K562 (cell line): Measurements from ENCODE around the gene LAMTOR5. TPM values are rescaled to one million over a fixed set of nuclear protein-coding genes. Genes with fewer than 3 reads are reported as not detected.
A peak's percentile ranks its signal among the peaks of the same experiment; 100 is the strongest.

Experiments used
- ARID1B ChIP-seq: fragments of 450-650 bp; IDR thresholded peaks from 2 replicates; pipeline ENCODE4 v1.6.1; 2016; ENCODE audit warnings: antibody characterized with exemption, mild to moderate bottlenecking, inconsistent platforms
- CBX3 ChIP-seq, 2 experiments: IDR thresholded peaks; 1 replicate in 1 of 2; 2 replicates in 1 of 2; pipeline ENCODE4 v1.6.1; 2012; ENCODE audit warnings: inconsistent platforms in 2 of 2, low read length in 2 of 2, borderline replicate concordance in 1 of 2, control low read depth in 1 of 2
- CEBPG ChIP-seq, 3 experiments: fragments of 200-800 bp in 1 of 3; sonication (Bioruptor generic) in 1 of 3; sonication (generic) in 1 of 3; formaldehyde crosslinking in 1 of 3; IDR thresholded peaks in 2 of 3; conservative IDR thresholded peaks in 1 of 3; 2 replicates each; pipeline versions ENCODE4 v1.6.1 to v1.8.0; 2016 to 2022; ENCODE audit warnings: missing compliant biosample characterization in 2 of 3, missing genetic modification characterization in 2 of 3, mild to moderate bottlenecking in 1 of 3, missing genetic modification reagents in 1 of 3
- ETV1 ChIP-seq: fragments of 450-650 bp; conservative IDR thresholded peaks from 2 replicates; pipeline ENCODE4 v1.6.1; 2016; ENCODE audit warnings: missing genetic modification characterization, control low read depth, low read depth, missing compliant biosample characterization
- FOXM1 ChIP-seq, 2 experiments: fragments of 450-650 bp in 1 of 2; sonication (generic) in 1 of 2; formaldehyde crosslinking in 1 of 2; IDR thresholded peaks; 2 replicates each; pipeline versions ENCODE4 v1.6.1 to v1.9.0; 2017 to 2022; ENCODE audit warnings: low read depth in 2 of 2, mild to moderate bottlenecking in 2 of 2, missing genetic modification reagents in 1 of 2, moderate library complexity in 1 of 2
- KDM2B ChIP-seq: fragments of 250-450 bp; sonication (Bioruptor Pico); IDR thresholded peaks from 2 replicates; pipeline ENCODE4 v1.8.0; 2021; ENCODE audit warnings: mild to moderate bottlenecking, moderate library complexity
- KLF13 ChIP-seq: fragments of 450-650 bp; IDR thresholded peaks from 2 replicates; pipeline ENCODE4 v1.6.1; 2016; ENCODE audit warnings: missing genetic modification characterization, low read depth, mild to moderate bottlenecking, missing compliant biosample characterization, moderate library complexity, borderline replicate concordance
- MAFK ChIP-seq: IDR thresholded peaks from 2 replicates; pipeline ENCODE4 v1.6.1; 2011; ENCODE audit warnings: low read length, improper control_type of control experiment
- MEIS2 ChIP-seq: fragments of 450-650 bp; IDR thresholded peaks from 2 replicates; pipeline ENCODE4 v1.6.1; 2014; ENCODE audit warnings: mild to moderate bottlenecking; ENCODE audit not compliant: partially characterized antibody
- MIER1 ChIP-seq: fragments of 450-650 bp; IDR thresholded peaks from 2 replicates; pipeline ENCODE4 v1.6.1; 2016; ENCODE audit warnings: antibody characterized with exemption, mild to moderate bottlenecking, low read depth
- NCOR1 ChIP-seq: fragments of 450-650 bp; IDR thresholded peaks from 2 replicates; pipeline ENCODE4 v1.6.1; 2016; ENCODE audit warnings: mild to moderate bottlenecking, moderate library complexity
- NFRKB ChIP-seq: fragments of 450-650 bp; IDR thresholded peaks from 2 replicates; pipeline ENCODE4 v1.6.1; 2016; ENCODE audit warnings: low read depth
- NUFIP1 ChIP-seq: fragments of 450-650 bp; IDR thresholded peaks from 2 replicates; pipeline ENCODE4 v1.6.1; 2018; ENCODE audit not compliant: partially characterized antibody
- PML ChIP-seq: IDR thresholded peaks from 2 replicates; pipeline ENCODE4 v1.6.1; 2012; ENCODE audit warnings: low read length, inconsistent platforms
- RBM39 ChIP-seq: fragments of 200-400 bp; formaldehyde crosslinking; optimal IDR thresholded peaks from 2 replicates; pipeline ENCODE3; 2018; ENCODE audit warnings: low read depth, low read length
- SMAD3 ChIP-seq: fragments of 450-650 bp; formaldehyde crosslinking; conservative IDR thresholded peaks from 2 replicates; pipeline ENCODE4 v1.4.0; 2020; ENCODE audit warnings: mild to moderate bottlenecking
- TRIM28 ChIP-seq: fragments of 450-650 bp; IDR thresholded peaks from 2 replicates; pipeline ENCODE4 v1.6.1; 2017
- ZC3H4 ChIP-seq: sonication (generic); formaldehyde crosslinking; IDR thresholded peaks from 2 replicates; pipeline ENCODE4 v1.9.0; 2021; ENCODE audit warnings: missing genetic modification reagents, borderline replicate concordance
- ZFP30 ChIP-seq: fragments of 250-450 bp; sonication (Bioruptor Pico); IDR thresholded peaks from 2 replicates; pipeline ENCODE4 v1.8.0; 2022; ENCODE audit warnings: moderate library complexity, mild to moderate bottlenecking, inconsistent platforms, borderline replicate concordance
- ZHX1 ChIP-seq: fragments of 150-350 bp; conservative IDR thresholded peaks from 2 replicates; pipeline ENCODE4 v1.6.1; 2014; ENCODE audit warnings: low read length
- ZNF140 ChIP-seq: fragments of 250-450 bp; sonication (Bioruptor Pico); IDR thresholded peaks from 2 replicates; pipeline ENCODE4 v1.8.0; 2021; ENCODE audit warnings: moderate library complexity, mild to moderate bottlenecking, inconsistent platforms
- ZNF175 ChIP-seq: fragments of 200-800 bp; sonication (Bioruptor generic); IDR thresholded peaks from 2 replicates; pipeline ENCODE4 v1.6.1; 2016; ENCODE audit warnings: low read depth, mild to moderate bottlenecking, missing genetic modification characterization, missing compliant biosample characterization
- ZNF408 ChIP-seq: fragments of 250-450 bp; sonication (Bioruptor Pico); IDR thresholded peaks from 2 replicates; pipeline ENCODE4 v1.4.0; 2020; ENCODE audit warnings: low read depth, mild to moderate bottlenecking, moderate library complexity
- ZNF512 ChIP-seq: IDR thresholded peaks from 2 replicates; pipeline ENCODE4 v1.6.1; 2016; ENCODE audit warnings: missing genetic modification characterization, missing compliant biosample characterization
- polyA plus RNA-seq, 8 experiments: library from polyadenylated mRNA; depleted of rRNA in 4 of 8; stranded (reverse) in 5 of 8; unstranded in 3 of 8; fragments of >200 nt; fragmentation: Nextera tagmentation in 2 of 8; fragmentation: Illumina TruSeq in 1 of 8; extraction: Ambion mirVana in 2 of 8; extraction: Trizol in 1 of 8; gene quantifications; 2 replicates each; pipeline versions ENCODE4 v1.2.1 to v1.2.3, GENCODE V29; 2011 to 2014; ENCODE audit warnings: inconsistent platforms in 1 of 8, missing spikeins in 1 of 8
- total RNA-seq, 7 experiments: library from RNA; depleted of rRNA in 6 of 7; stranded (reverse); fragments of >200 nt in 6 of 7; fragmentation: Illumina TruSeq in 2 of 7; extraction: Trizol in 2 of 7; gene quantifications; 2 replicates each; pipeline versions ENCODE4 v1.2.1 to v1.2.3, GENCODE V29; 2011 to 2021; ENCODE audit warnings: low replicate concordance in 1 of 7
- TF ChIP-seq, protein P1 (sequence below): fragments of 200-800 bp; sonication (Bioruptor generic); IDR thresholded peaks from 2 replicates; pipeline ENCODE4 v1.6.1; 2017; ENCODE audit warnings: missing genetic modification characterization, missing compliant biosample characterization

Gene LAMTOR5
- total and polyA plus RNA-seq, 9 of the 15 experiments (the other 6 are each of a cell fraction or from before 2014, with no cell fraction given): 118 to 712 (median 241) TPM

DNA sequence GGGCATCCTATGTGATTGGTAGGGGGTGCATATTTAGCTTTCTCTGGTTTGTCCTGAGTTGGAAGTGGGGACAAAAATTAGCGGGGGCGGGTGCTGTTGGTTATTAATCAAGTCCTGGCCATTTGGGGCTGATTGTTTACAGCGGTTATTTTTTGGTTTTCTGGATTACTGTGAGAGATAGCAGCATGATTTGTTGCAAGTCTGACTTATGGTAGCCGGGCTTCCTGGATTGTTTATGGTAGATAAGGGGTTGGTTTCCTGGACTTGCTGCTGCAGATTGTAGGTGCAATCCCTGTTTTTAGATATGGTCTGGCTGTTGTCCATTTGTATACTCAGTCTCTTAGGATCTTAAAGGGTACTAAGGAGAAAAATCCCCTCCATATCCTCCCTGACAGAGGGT is 31.4 kb upstream of the LAMTOR5 start (continued):
- TF ChIP-seq ZHX1 (no peak), NUFIP1 (no peak), KLF13 (tag) (no peak), CEBPG (CRISPR knock-in tag; IDR thresholded peaks at IDR 0.05) (no peak), CEBPG (tag; conservative IDR thresholded peaks at IDR 0.05 in 1 of 2, IDR thresholded peaks at IDR 0.05 in 1 of 2) (no peak), NCOR1 (peak; percentile 79), CBX3 (IDR thresholded peaks at IDR 0.05; ENCODE audit: borderline replicate concordance in 1 of 2, low read length in 2 of 2) (no peak), ZNF175 (CRISPR knock-in tag) (0 out of 2 replicates have a peak, but pooled peaks have one; percentile 69), ZFP30 (CRISPR knock-in tag) (no peak), TRIM28 (no peak), SMAD3 (CRISPR knock-in tag) (no peak), ZNF140 (CRISPR knock-in tag) (no peak), ZNF408 (no peak), NFRKB (no peak), MIER1 (no peak), ARID1B (peak; percentile 91), PML (peak; percentile 63), ETV1 (tag) (peak; percentile 90), ZNF512 (tag) (no peak), KDM2B (no peak), MAFK (no peak), MEIS2 (peak; percentile 96), ZC3H4 (CRISPR knock-in tag) (no peak), RBM39 (no peak), FOXM1 (IDR thresholded peaks at IDR 0.05; ENCODE audit: low read depth) (peak; percentile 74; the same call in 1 of the 2 replicates), FOXM1 (CRISPR knock-in tag; IDR thresholded peaks at IDR 0.05; ENCODE audit: low read depth) (no peak)
- TF ChIP-seq, protein P1, sequence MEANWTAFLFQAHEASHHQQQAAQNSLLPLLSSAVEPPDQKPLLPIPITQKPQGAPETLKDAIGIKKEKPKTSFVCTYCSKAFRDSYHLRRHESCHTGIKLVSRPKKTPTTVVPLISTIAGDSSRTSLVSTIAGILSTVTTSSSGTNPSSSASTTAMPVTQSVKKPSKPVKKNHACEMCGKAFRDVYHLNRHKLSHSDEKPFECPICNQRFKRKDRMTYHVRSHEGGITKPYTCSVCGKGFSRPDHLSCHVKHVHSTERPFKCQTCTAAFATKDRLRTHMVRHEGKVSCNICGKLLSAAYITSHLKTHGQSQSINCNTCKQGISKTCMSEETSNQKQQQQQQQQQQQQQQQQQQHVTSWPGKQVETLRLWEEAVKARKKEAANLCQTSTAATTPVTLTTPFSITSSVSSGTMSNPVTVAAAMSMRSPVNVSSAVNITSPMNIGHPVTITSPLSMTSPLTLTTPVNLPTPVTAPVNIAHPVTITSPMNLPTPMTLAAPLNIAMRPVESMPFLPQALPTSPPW: no peak
